Activated CD8-positive, alpha-beta memory T cell treated with anti-CD3 and anti-CD28 coated beads for 48 hours (primary cell): Measurements from ENCODE around the gene TMEM38B.
"Not testable (repeated sequence)": the region's sequence is repeated elsewhere in the genome, so short reads cannot be mapped to it uniquely, and the experiment has no call there.

ENCODE experiments used
- DNase-seq, 3 experiments: peaks; one replicate each; pipeline ENCODE4 v3.0.0-alpha.2; 2020; ENCODE audit warnings: low read depth in 2 of 3, low spot score in 2 of 3

The TMEM38B gene

GRCh38 chr9:105714020-105714331 is 19.6 kb downstream of the TMEM38B start:
- DNase-seq = no peak

- DNase-seq = no peak
Measured at GRCh38 chr9:105716146-105716545, 21.8 kb downstream of the TMEM38B start.

GRCh38 chr9:105722099-105722498 is 27.8 kb downstream of the TMEM38B start:
- no peak for DNase-seq

GRCh38 chr9:105725370-105725769 is 31.0 kb downstream of the TMEM38B start:
- DNase-seq = no peak

- not testable (repeated sequence) for DNase-seq
Measured at GRCh38 chr9:105728230-105728629, 33.9 kb downstream of the TMEM38B start.

GRCh38 chr9:105731420-105731819 is 37.1 kb downstream of the TMEM38B start:
- DNase-seq = not testable (repeated sequence)

- no peak for DNase-seq
Measured at GRCh38 chr9:105735366-105735765, 41.0 kb downstream of the TMEM38B start.

GRCh38 chr9:105737205-105737604 is 42.9 kb downstream of the TMEM38B start:
- no peak for DNase-seq

GRCh38 chr9:105742088-105742487 is 47.7 kb downstream of the TMEM38B start:
- DNase-seq = no peak

GRCh38 chr9:105747325-105747724 is 53.0 kb downstream of the TMEM38B start:
- DNase-seq = not testable (repeated sequence)

- no peak for DNase-seq
Measured at GRCh38 chr9:105751761-105752160, 57.4 kb downstream of the TMEM38B start.

GRCh38 chr9:105757496-105758251 is 63.3 kb downstream of the TMEM38B start:
- DNase-seq = no peak

GRCh38 chr9:105760053-105760452 is 65.7 kb downstream of the TMEM38B start:
- no peak for DNase-seq

- not testable (repeated sequence) for DNase-seq
Measured at GRCh38 chr9:105782561-105783494, 88.5 kb downstream of the TMEM38B start.

GRCh38 chr9:105783495-105783872 is 89.1 kb downstream of the TMEM38B start:
- not testable (repeated sequence) for DNase-seq

- not testable (repeated sequence) for DNase-seq
Measured at GRCh38 chr9:105786796-105787195, 92.5 kb downstream of the TMEM38B start.

GRCh38 chr9:105816202-105816744 is 121.9 kb downstream of the TMEM38B start:
- no peak for DNase-seq

- DNase-seq = no peak
Measured at GRCh38 chr9:105816981-105817380, 122.6 kb downstream of the TMEM38B start.

GRCh38 chr9:105818903-105819302 is 124.6 kb downstream of the TMEM38B start:
- DNase-seq = no peak

- no peak for DNase-seq
Measured at GRCh38 chr9:105822814-105823213, 128.5 kb downstream of the TMEM38B start.
